Adrenal gland (tissue), 12 donors: ENCODE data around the gene SELENOP. TPM values are rescaled to one million over a fixed set of nuclear protein-coding genes. Genes with fewer than 3 reads are reported as not detected.
A peak's percentile ranks its signal among the peaks of the same experiment; 100 is the strongest.

Experiments used
- DNase-seq, 7 donors: peaks; one replicate each; pipeline ENCODE4 v3.0.0-alpha.2; 2019 to 2020
- H3K27ac ChIP-seq, 5 donors: fragments of 200-600 bp; sonication (generic) in 4 of 5; 1 replicate in 3 of 5; 2 replicates in 2 of 5; pipeline versions ENCODE4 v1.5.1 to v1.8.0; 2016 to 2020; ENCODE audit warnings: mild to moderate bottlenecking in 1 of 5
- H3K27me3 ChIP-seq: fragments of 200-600 bp; 2 replicates; pipeline ENCODE4 v1.8.0; 2021
- H3K36me3 ChIP-seq, 2 donors: fragments of 200-600 bp; replicated peaks in 1 of 2; 1 replicate in 1 of 2; 2 replicates in 1 of 2; pipeline versions ENCODE4 v1.5.1 to v1.8.0; 2018 to 2022
- H3K4me1 ChIP-seq, 2 donors: fragments of 200-600 bp; replicated peaks in 1 of 2; 1 replicate in 1 of 2; 2 replicates in 1 of 2; pipeline versions ENCODE4 v1.5.1 to v1.8.0; 2018 to 2021
- H3K4me3 ChIP-seq, 4 donors: fragments of 200-600 bp; sonication (generic) in 3 of 4; one replicate each; pipeline ENCODE4 v1.5.1; 2016 to 2018
- H3K9me3 ChIP-seq, 3 donors: fragments of 200-600 bp; sonication (generic) in 1 of 3; replicated peaks in 1 of 3; 1 replicate in 2 of 3; 2 replicates in 1 of 3; pipeline versions ENCODE4 v1.5.1 to v1.8.0; 2016 to 2021
- CTCF ChIP-seq, 6 experiments: fragments of 450-650 bp in 4 of 6; fragments of 200-600 bp in 2 of 6; sonication (generic) in 1 of 6; IDR thresholded peaks; 1 replicate in 5 of 6; 2 replicates in 1 of 6; pipeline versions ENCODE4 v1.5.1 to v1.8.0; 2016 to 2021; ENCODE audit warnings: antibody characterized with exemption in 6 of 6, mild to moderate bottlenecking in 2 of 6, moderate library complexity in 1 of 6
- POLR2A ChIP-seq, 2 donors: fragments of 450-650 bp; IDR thresholded peaks; one replicate each; pipeline ENCODE4 v1.6.1; 2017; ENCODE audit warnings: antibody characterized with exemption in 2 of 2, mild to moderate bottlenecking in 2 of 2, moderate library complexity in 1 of 2
- WGBS, 4 donors: extraction: QIAGEN DNeasy Blood & Tissue Kit in 2 of 4; methylation state at CpG; one replicate each; pipeline versions ENCODE4 v1.1.5 to v1.1.7; 2013 to 2017; 5-methylcytosine and 5-hydroxymethylcytosine counted together
- intact Hi-C, 2 donors: fragments of 100-400 bp; cut with DNase I; formaldehyde crosslinking; loops; one replicate each; pipeline versions ENCODE4 v1.14.1 to v1.15.0; 2022 to 2023
- polyA plus RNA-seq, 3 donors: library from polyadenylated mRNA; stranded (reverse); fragments of 200-250 nt in 2 of 3; fragments of 350-450 nt in 1 of 3; fragmentation: Illumina TruSeq in 1 of 3; extraction: RNeasy Lipid Tissue Mini Kit (QIAGEN cat#74804) in 1 of 3; gene quantifications; one replicate each; pipeline ENCODE4 v1.2.3, GENCODE V29; 2013 to 2014
- total RNA-seq, 9 donors: library from RNA; depleted of rRNA in 4 of 9; stranded (reverse); fragments of >200 nt in 4 of 9; fragments of 120-200 nt in 1 of 9; fragmentation: NEBNext Ultra II Directional in 1 of 9; extraction: Animal tissue kit (Norgen Biotek cat#: 25700) in 1 of 9; gene quantifications; one replicate each; pipeline versions ENCODE4 v1.1.0 to v1.2.4, GENCODE V29; 2013 to 2023
- donor health status: healthy with polysubstance abuse.
- donor health status: Bipolar disorder and iron deficiency.
- donor health status: DM: yes; HTN: yes; CAD: no.
- donor health status: DM: no; HTN: no; CAD: no.
- donor health status: DM: no; HTN: no; CAD: no.
- donor health status: DM: yes; HTN: yes; CAD: no.

Gene SELENOP
- total and polyA plus RNA-seq, 12 donors: 66.0 to 1,654 (median 662) TPM

- H3K27ac ChIP-seq: peak overlapping the region; percentile 39 to 87 (median 67)
- H3K36me3 ChIP-seq: peaks cover 0 to 10% of the 10 kb centered on the region in 2 donors
- H3K9me3 ChIP-seq: no peaks in the 10 kb centered on the region
- WGBS, 4 donors: 28 to 43% (median 40%) methylated on average over 3 of the region's 3 CpGs
- no peak for DNase-seq
- intact Hi-C loops: loop anchor here in 1 of 2 donors (10.0 kb wide), 1 partner anchor 74 kb away; no protein-coding TSS in a partner anchor
- H3K27me3 ChIP-seq: no peaks in the 10 kb centered on the region
- H3K4me3 ChIP-seq: peak overlapping the region; percentile 27 to 79 (median 52)
- peaks cover 14 to 30% of the 10 kb centered on the region in 2 donors for H3K4me1 ChIP-seq
- TF ChIP-seq CTCF (IDR thresholded peaks at IDR 0.05) (no peak), POLR2A (IDR thresholded peaks at IDR 0.05) (no peak)
These were observed 680 bp downstream of the SELENOP start for GRCh38 chr5:42810834-42811590.

- peaks cover 14 to 40% of the 10 kb centered on the region in 2 donors for H3K4me1 ChIP-seq
These were observed 2.6 kb downstream of the SELENOP start for GRCh38 chr5:42808888-42809611.

GRCh38 chr5:42807722-42808447 lies 3.8 kb downstream of the SELENOP start:
- Histone ChIP-seq H3K4me1 (peaks cover 14 to 39% of the 10 kb centered on the region in 2 donors), H3K27ac (peak overlapping the region in 1 of 5 donors; percentile 79), H3K9me3 (no peaks in the 10 kb centered on the region), H3K27me3 (no peaks in the 10 kb centered on the region), H3K36me3 (peaks cover 0 to 41% of the 10 kb centered on the region in 2 donors), H3K4me3 (peak overlapping the region in 1 of 4 donors; percentile 79)
- WGBS, 4 donors: 60 to 67% (median 64%) methylated on average over 2 of the region's 2 CpGs
- intact Hi-C loops: no loop called here
- TF ChIP-seq CTCF (IDR thresholded peaks at IDR 0.05) (no peak), POLR2A (IDR thresholded peaks at IDR 0.05) (peak in 1 of 2 donors; percentile 10)
- DNase-seq: peak in 3 of 7 donors; percentile 18 to 37 (median 20)

More at GRCh38 chr5:42808888-42809611, 2.6 kb downstream of the SELENOP start:
- Histone ChIP-seq H3K27me3 (no peaks in the 10 kb centered on the region), H3K9me3 (no peaks in the 10 kb centered on the region), H3K4me3 (peak overlapping the region in 2 of 4 donors; percentile 14 to 79), H3K27ac (peak overlapping the region in 1 of 5 donors; percentile 79), H3K36me3 (peaks cover 0 to 29% of the 10 kb centered on the region in 2 donors)
- DNase-seq: no peak
- 64 to 77% (median 67%) methylated on average over 4 of the region's 4 CpGs for WGBS, 4 donors
- no peak for TF ChIP-seq POLR2A (IDR thresholded peaks at IDR 0.05)
- TF ChIP-seq CTCF (IDR thresholded peaks at IDR 0.05): no peak
- intact Hi-C loops: no loop called here
